CD4-positive, alpha-beta T cell (primary cell): ENCODE data around the gene SS18L1. TPM values are rescaled to one million over a fixed set of nuclear protein-coding genes. Genes with fewer than 3 reads are reported as not detected.

Source experiments
- ATAC-seq: fragments of 200-7000 bp; cut with Tn5 transposase; one replicate; pipeline ENCODE4 v1.10.0; 2022; ENCODE audit warnings: mild to moderate bottlenecking; ENCODE audit not compliant: poor library complexity
- CTCF ChIA-PET: fragments of 350-600 bp; sonication (Branson Sonifier 250); formaldehyde crosslinking; loops from one replicate; lab custom pipeline; 2021; ENCODE audit warnings: antibody characterized with exemption, inconsistent platforms; lab: Charles Lee
- POLR2A ChIA-PET: fragments of 350-600 bp; sonication (Branson Sonifier 250); formaldehyde crosslinking; loops from one replicate; lab custom pipeline; 2021; ENCODE audit warnings: antibody characterized with exemption, inconsistent platforms; lab: Charles Lee
- DNase-seq, 14 experiments: peaks; one replicate each; pipeline ENCODE4 v3.0.0-alpha.2; 2013 to 2020; ENCODE audit warnings: mixed read lengths in 2 of 14
- H3K27ac ChIP-seq, 2 donors: one replicate each; pipeline versions ENCODE4 v1.5.1 to v1.7.0; 2013; ENCODE audit warnings: low read length in 2 of 2, low read depth in 1 of 2, mild to moderate bottlenecking in 1 of 2
- H3K27me3 ChIP-seq, 2 experiments: 1 replicate in 1 of 2; 2 replicates in 1 of 2; pipeline versions ENCODE4 v1.6.1 to v1.7.0; 2013; ENCODE audit warnings: low read length in 2 of 2, control low read depth in 1 of 2, mild to moderate bottlenecking in 1 of 2, moderate library complexity in 1 of 2; ENCODE audit not compliant: insufficient read depth in 2 of 2, control insufficient read depth in 1 of 2
- H3K36me3 ChIP-seq: one replicate; pipeline ENCODE4 v1.6.1; 2013; ENCODE audit warnings: low read length, control low read depth; ENCODE audit not compliant: insufficient read depth
- H3K4me1 ChIP-seq: one replicate; pipeline ENCODE4 v1.6.1; 2013; ENCODE audit warnings: low read length, control low read depth; ENCODE audit not compliant: insufficient read depth
- H3K4me3 ChIP-seq: one replicate; pipeline ENCODE4 v1.5.1; 2013; ENCODE audit warnings: mild to moderate bottlenecking, low read length, moderate library complexity
- H3K9me3 ChIP-seq, 2 experiments: 1 replicate in 1 of 2; 2 replicates in 1 of 2; pipeline versions ENCODE4 v1.6.1 to v1.7.0; 2013; ENCODE audit warnings: low read length in 2 of 2, mild to moderate bottlenecking in 2 of 2, control low read depth in 1 of 2, moderate library complexity in 1 of 2; ENCODE audit not compliant: control insufficient read depth in 1 of 2, insufficient read depth in 1 of 2
- H3K27ac Mint-ChIP-seq: one replicate; pipeline ENCODE4 v1.8.0; 2020; ENCODE audit warnings: mixed read lengths
- H3K27me3 Mint-ChIP-seq: one replicate; pipeline ENCODE4 v1.8.0; 2021; ENCODE audit warnings: mixed read lengths
- H3K36me3 Mint-ChIP-seq: one replicate; pipeline ENCODE4 v1.8.0; 2021; ENCODE audit warnings: low read depth, mixed read lengths
- H3K4me1 Mint-ChIP-seq: one replicate; pipeline ENCODE4 v1.8.0; 2021; ENCODE audit warnings: low read depth, mixed read lengths
- H3K4me3 Mint-ChIP-seq: one replicate; pipeline ENCODE4 v1.8.0; 2020; ENCODE audit warnings: mild to moderate bottlenecking, mixed read lengths
- H3K9me3 Mint-ChIP-seq: one replicate; pipeline ENCODE4 v1.8.0; 2020; ENCODE audit warnings: mixed read lengths
- intact Hi-C, 2 experiments: fragments of 100-400 bp; cut with DNase I in 1 of 2; cut with micrococcal nuclease in 1 of 2; formaldehyde crosslinking; loops; one replicate each; pipeline versions ENCODE4 v1.15.1 to v1.9.0; 2023 to 2025; cut with DNase I, micrococcal nuclease
- total RNA-seq, 174 experiments: library from RNA in 2 of 174; stranded (reverse) in 2 of 174; gene quantifications; one replicate each; pipeline ENCODE4 v1.2.3 and lab custom pipeline; 2021 to 2026
- TF ChIP-seq, protein P1 (sequence below): fragments of 200-600 bp; IDR thresholded peaks from one replicate; pipeline ENCODE4 v1.8.0; 2022; ENCODE audit warnings: antibody characterized with exemption, mild to moderate bottlenecking

SS18L1 gene
- total RNA-seq, 2 experiments from 2014 or later: 12.8 to 13.4 TPM

DNA sequence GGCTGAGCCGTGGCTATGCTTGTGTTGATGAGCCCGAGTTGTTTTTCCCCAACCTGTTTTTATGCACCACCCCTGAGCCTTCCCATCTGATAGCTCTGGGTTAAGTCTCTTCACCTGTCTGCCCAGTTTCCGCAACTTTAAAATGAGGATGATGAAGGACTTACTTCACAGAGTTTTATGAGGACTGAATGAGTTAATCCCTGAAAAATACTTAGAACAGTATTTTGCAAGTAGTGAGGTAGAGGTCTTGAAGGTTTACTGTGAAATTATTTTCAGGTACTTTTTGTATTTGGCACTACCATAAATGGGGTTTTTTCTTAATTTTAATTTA, 42.5 kb downstream of the SS18L1 start:
- Histone ChIP-seq H3K27ac (no peak overlapping the region), H3K27me3 (no peaks in the 10 kb centered on the region), H3K4me1 (peaks cover 22% of the 10 kb centered on the region), H3K36me3 (peaks cover 17% of the 10 kb centered on the region), H3K9me3 (no peaks in the 10 kb centered on the region), H3K4me3 (no peak overlapping the region)
- TF ChIP-seq, protein P1, sequence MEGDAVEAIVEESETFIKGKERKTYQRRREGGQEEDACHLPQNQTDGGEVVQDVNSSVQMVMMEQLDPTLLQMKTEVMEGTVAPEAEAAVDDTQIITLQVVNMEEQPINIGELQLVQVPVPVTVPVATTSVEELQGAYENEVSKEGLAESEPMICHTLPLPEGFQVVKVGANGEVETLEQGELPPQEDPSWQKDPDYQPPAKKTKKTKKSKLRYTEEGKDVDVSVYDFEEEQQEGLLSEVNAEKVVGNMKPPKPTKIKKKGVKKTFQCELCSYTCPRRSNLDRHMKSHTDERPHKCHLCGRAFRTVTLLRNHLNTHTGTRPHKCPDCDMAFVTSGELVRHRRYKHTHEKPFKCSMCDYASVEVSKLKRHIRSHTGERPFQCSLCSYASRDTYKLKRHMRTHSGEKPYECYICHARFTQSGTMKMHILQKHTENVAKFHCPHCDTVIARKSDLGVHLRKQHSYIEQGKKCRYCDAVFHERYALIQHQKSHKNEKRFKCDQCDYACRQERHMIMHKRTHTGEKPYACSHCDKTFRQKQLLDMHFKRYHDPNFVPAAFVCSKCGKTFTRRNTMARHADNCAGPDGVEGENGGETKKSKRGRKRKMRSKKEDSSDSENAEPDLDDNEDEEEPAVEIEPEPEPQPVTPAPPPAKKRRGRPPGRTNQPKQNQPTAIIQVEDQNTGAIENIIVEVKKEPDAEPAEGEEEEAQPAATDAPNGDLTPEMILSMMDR: no peak
- Mint-ChIP-seq H3K27me3 (no peaks in the 10 kb centered on the region), H3K4me3 (peak overlapping the region; percentile 42), H3K27ac (peak overlapping the region; percentile 77), H3K36me3 (peaks cover 35% of the 10 kb centered on the region), H3K4me1 (peaks cover 49% of the 10 kb centered on the region), H3K9me3 (no peaks in the 10 kb centered on the region)
- POLR2A ChIA-PET: no interaction called here
- DNase-seq (no peak), ATAC-seq (no peak)
- intact Hi-C loops: no loop called here
- CTCF ChIA-PET: no interaction called here

DNA sequence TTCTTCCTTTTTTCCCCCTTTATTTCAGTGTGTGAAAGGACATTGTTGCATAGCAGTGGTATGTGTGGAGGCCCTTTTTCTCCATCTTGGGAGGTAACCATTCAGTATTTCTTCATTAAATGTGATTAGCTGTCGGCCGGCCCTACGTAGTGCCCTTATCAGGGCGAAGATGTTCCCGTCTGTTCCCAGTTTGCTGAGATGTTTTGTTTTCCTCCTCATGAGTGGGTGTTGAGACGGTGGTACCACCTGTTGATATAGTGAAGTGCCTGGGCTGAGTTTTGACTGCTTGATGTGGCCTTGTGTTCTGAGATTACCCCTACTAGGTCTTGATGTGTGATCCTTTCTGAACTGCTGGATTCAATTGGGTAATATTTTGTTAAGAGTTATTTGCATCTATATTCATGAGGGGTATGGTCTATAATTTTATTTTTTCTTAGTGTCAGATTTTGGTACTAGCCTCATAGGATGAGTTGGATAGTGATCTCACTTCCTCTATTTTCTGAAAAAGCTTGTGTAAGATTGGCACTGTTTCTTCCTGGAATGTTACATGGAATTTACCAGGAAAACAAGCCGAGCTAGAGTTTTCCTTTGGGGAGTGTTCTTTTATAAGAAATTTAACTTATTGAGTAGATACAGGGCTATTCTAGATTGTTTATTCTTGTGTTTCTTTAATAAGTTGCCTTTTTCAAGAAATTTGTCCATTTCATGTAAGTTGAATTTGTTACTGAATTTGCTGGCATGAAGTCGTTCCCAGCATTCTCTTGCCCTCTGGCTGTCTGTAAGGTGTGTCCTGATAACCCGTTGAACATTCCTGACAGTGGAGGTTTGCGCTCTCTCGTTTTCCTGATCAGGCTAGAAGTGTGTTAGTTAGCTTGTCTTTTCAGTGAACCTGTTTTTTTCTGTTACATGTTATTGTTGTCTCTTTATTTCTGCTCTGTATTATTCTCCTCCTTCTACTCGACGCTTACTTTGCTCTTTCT, 43.6 kb downstream of the SS18L1 start:
- H3K27me3 Mint-ChIP-seq: no peaks in the 10 kb centered on the region
- Histone ChIP-seq H3K9me3 (no peaks in the 10 kb centered on the region), H3K27me3 (no peaks in the 10 kb centered on the region), H3K27ac (no peak overlapping the region), H3K36me3 (peaks cover 24% of the 10 kb centered on the region), H3K4me3 (no peak overlapping the region), H3K4me1 (peaks cover 22% of the 10 kb centered on the region)
- H3K4me3 Mint-ChIP-seq: peak overlapping the region; percentile 43
- DNase-seq: no peak
- POLR2A ChIA-PET: interaction anchor here (1.2 kb wide), 1 partner anchor 52 kb away, joined by 3 read pairs; no protein-coding TSS in a partner anchor
- peaks cover 42% of the 10 kb centered on the region for H3K4me1 Mint-ChIP-seq
- TF ChIP-seq, protein P1: no peak
- intact Hi-C loops: no loop called here
- no peak for ATAC-seq
- peak overlapping the region; percentile 77 for H3K27ac Mint-ChIP-seq
- CTCF ChIA-PET: no interaction called here
- H3K36me3 Mint-ChIP-seq: peaks cover 29% of the 10 kb centered on the region
- no peaks in the 10 kb centered on the region for H3K9me3 Mint-ChIP-seq

DNA sequence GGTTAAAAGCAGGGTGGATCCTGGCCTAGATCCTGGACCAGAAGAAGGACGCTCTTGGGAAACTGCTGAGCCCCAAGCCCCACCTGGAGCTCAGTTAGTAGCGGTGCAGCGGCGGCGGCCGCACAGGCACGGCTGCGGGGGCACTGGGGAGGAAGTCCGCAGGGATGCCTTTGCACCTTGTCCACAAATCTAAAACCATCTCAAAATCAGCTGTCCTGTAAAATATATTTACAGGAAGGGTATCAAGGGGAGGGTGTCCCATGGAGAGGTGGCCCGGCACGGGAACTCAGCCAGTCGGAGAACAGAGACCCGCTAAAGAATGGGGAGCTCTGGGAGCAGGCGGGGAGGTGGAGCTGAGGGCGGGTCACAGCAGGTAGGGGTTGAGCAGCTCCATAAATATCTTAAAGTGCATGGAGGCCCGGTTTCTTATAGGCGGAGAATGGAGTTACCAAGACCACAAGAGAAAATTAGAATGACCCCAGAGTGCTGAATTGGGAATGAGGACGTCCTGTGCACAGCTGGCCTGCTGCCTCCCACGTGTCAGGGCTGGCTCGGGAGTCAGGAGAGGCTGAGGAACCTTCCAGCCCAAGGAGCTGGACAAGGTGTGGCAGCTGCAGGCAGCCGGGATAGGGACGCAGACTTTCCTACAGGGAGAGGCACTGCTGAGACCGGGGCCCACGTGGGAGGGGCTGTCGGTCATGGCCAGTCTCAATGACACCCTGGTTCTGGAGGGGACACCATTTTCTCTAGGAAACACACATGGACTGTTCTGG, 47.3 kb downstream of the SS18L1 start:
- no peak overlapping the region for H3K4me3 Mint-ChIP-seq
- H3K4me3 ChIP-seq: no peak overlapping the region
- no peak for ATAC-seq
- no peak overlapping the region for H3K27ac Mint-ChIP-seq
- no peaks in the 10 kb centered on the region for H3K9me3 Mint-ChIP-seq
- TF ChIP-seq, protein P1: no peak
- ChIA-PET POLR2A (no interaction called here), CTCF (no interaction called here)
- no peaks in the 10 kb centered on the region for H3K27me3 ChIP-seq
- H3K36me3 Mint-ChIP-seq: peaks cover 41% of the 10 kb centered on the region
- H3K27ac ChIP-seq: no peak overlapping the region
- peaks cover under 1% of the 10 kb centered on the region for H3K4me1 ChIP-seq
- no peak for DNase-seq
- intact Hi-C loops: no loop called here
- H3K27me3 Mint-ChIP-seq: no peaks in the 10 kb centered on the region
- peaks cover 16% of the 10 kb centered on the region for H3K4me1 Mint-ChIP-seq
- no peaks in the 10 kb centered on the region for H3K9me3 ChIP-seq
- H3K36me3 ChIP-seq: peaks cover 46% of the 10 kb centered on the region
